NCI-H1105 treated with DMSO at 0.1 percent for 48 hours (cell line): ENCODE results near the gene ASB7.
A peak's percentile ranks its signal among the peaks of the same experiment; 100 is the strongest.

ENCODE experiments used
- DNase-seq: peaks from one replicate; lab custom pipeline; 2025; lab: John Stamatoyannopoulos, UW

The ASB7 gene

DNA sequence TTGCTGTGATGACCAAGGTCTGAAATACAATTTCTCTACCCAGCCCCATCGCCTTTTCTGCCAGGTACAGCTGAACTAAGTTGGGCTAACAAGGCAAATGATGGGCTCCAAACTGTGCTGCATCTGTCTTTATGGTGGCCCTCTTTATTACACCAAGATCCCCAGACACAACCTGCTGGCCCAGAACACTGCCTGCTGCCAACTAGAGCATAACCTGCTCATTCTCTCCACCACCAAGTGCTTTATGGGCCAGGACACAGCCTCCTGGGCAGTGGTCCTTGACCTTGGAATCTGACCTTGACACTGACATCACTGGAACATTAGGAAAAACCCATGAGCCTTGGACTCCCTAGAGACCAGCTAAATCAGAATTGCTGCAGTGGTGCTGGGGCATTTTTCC lies 3.7 kb upstream of the ASB7 start:
- DNase-seq = no peak

DNA sequence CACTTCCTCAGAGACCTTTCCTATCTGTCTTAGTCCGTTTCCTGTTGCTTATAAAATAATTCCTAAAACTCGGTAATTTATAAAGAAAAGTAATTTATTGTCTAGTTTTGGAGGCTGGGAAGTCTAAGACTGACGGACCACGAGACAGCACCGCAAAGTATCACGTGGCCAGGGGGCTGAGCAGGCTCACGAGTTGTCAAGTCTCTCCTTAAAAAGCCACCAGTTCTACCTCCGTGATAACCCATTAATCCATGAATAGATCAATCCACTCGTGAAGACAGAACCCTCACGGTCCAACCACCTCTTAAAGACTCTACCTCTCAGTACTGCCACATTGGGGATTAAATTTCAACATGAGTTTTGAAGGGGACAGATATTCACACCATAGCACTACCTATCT lies 1.2 kb upstream of the ASB7 start:
- no peak for DNase-seq

DNA sequence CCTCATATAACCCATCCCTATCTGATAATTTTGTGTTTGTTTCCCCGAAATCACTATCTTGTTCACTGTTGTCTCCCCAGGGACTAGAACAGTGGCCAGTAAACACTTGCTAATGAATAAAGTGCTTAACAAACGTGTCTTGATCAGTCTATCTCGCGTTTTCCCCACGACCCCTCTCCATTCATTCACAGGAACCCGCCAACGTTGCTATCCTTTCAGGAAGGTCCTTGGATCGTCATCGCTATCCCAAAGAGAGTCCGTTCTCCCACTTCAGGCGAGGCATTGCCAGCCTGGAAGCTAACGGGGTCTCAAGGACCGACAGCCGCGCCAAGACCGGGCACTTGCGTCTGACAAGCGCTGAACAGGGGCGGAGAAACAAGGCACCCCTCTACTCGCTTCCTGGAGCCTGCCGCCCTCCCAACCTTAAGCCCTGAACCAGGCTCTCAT lies 749 bp upstream of the ASB7 start:
- no peak for DNase-seq

DNA sequence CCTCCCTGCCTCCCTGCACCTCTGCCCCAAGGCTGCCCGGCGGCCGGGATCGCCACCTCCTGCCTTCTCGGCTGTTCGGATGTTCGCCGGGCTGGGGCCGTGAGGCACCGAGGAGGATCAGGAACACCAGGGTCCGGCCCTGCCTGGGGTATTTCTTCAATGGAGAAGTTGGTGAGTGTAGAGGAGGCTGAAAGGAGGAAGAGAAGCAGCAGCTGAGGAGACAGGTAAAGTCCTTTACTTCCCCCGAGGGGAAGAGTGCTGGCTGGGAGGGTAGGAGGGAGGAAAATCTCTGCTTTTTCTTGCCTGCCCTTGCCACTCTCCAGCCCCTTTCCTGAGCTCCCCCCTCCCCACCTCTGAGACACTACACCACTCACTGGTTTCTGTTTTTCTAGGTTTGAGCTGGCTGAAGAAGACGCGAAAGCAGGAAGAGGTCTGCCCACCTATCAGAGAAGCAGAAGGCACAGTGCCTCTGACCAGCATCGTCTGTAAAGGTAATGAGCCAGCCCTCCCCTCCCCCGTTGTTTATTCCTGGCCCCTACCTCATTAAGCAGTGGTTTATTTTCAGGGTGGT lies 519 bp downstream of the ASB7 start:
- DNase-seq = no peak

DNA sequence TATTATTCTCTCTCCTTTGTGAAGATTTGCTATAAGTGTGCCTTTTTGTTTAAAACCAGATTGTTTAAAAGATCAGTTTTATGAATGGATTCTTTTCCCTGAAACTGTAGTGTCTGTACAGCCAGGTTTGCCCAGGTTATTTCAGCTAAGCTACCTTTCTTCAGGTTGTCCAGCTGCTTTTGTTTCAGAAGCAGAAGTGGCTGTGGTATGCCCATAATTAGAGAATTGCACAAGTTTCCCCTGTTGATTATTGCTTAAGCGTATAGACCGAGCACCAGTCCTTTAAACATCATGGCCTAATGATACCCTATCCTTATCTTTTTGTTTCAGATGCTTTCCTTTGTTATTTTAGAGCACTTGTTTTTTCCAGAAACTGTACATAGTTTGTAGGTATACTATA lies 10.2 kb downstream of the ASB7 start:
- no peak for DNase-seq

DNA sequence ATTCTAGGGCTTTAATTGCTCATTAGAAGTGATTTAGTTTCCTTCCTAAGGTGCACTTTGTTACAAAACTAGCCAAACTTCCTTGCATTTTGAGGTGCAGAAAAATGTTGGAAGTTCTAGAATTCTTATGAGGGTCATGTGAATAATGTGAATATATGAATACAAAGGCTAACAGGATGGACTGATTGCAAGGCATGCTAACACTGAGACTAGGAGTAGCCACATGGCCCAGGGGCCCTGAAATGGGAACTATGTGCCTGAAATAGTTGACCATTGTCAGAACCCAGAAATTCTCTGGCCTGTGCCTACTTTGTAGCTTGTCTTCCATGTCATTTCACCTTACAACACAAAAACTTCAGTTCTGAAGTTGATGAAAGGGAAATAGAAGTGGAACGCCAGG lies 10.8 kb downstream of the ASB7 start:
- DNase-seq = no peak

DNA sequence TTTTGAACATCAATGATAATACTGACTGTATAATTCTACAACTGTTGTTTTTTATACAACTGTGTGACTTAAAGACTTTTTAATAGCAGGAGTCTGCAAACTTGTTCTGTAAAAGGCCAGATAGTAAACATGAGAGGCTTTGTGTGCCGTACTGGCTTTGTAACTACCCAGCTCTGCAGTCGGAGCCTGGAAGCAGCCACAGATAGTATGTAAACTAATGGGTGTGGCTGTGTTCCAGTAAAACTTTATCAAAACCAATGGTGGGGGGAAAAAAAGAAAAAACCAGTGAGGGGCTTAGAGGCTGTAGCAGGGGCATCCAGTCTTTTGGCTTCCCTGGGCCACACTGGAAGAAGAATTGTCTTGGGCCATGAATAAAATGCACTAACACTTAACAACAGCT lies 11.9 kb downstream of the ASB7 start:
- no peak for DNase-seq

DNA sequence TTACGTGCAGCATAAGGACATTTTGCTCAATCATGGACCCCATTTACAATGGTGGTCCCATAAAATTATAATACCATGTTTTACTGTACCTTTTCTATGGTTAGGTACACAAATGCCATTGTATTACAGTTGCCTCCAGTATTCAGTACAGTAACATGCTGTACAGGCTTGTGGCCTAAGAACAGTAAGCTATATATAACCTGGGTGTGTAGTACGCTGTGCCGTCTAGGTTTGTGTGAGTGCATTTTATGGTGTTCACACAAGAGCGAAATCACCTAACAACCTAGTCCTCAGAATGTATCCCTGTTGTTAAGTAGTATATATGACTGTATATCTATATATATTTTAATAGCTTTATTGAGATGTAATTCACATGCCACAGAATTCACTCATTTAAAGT lies 12.5 kb downstream of the ASB7 start:
- DNase-seq = no peak

DNA sequence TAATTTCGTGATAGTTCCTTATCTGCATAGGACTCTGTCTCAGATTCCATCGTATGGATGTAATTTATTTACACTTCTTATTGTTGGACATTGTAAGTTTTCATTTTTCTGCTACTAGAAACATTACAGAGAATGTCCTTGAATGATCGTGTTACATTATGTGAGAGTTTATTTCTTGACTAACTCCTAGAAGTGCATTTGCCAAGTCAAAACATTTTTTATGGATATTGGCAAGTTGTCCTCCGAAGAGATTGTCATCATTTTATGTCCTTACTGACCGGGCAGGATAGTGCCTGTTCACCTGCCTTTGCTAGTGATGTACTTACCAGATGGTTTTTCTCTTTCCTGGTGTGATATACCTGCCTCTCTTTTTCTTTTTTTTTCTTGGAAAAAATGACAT lies 13.4 kb downstream of the ASB7 start:
- DNase-seq = no peak

DNA sequence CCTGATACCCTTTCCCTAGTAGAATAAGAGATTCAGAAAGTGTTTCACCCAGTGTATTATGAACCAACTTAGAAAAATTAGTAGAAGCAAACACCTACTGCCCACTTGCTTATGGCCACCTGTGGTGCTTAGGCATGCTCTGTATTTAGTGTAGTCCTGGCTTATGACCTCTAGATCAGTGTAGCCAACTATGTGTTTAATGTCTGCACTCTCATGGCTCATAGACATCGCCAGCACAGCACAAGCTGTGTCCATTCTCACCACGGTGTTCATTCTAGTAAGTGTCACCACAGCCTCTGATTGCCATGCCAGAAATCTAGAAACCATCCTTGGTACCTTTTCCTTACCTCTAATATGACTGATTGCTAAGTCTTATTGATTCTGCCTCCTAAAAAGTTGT lies 14.3 kb downstream of the ASB7 start:
- no peak for DNase-seq

DNA sequence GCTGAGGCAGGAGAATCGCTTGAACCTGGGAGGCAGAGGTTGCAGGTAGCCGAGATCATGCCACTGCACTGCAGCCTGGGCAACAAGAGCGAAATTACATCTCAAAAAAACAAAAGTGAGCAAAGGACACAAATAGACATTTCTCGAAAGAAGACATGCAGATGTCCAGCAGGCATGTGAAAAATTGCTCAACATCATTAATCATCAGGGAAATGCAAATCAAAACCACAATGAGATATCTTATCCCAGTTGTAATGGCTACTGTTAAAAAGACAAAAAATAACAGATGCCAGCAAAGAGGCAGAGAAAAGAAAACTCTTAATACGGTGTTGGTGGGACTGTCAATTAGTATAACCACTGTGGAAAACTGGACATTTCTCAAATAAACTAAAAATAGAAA lies 20.9 kb downstream of the ASB7 start:
- no peak for DNase-seq

DNA sequence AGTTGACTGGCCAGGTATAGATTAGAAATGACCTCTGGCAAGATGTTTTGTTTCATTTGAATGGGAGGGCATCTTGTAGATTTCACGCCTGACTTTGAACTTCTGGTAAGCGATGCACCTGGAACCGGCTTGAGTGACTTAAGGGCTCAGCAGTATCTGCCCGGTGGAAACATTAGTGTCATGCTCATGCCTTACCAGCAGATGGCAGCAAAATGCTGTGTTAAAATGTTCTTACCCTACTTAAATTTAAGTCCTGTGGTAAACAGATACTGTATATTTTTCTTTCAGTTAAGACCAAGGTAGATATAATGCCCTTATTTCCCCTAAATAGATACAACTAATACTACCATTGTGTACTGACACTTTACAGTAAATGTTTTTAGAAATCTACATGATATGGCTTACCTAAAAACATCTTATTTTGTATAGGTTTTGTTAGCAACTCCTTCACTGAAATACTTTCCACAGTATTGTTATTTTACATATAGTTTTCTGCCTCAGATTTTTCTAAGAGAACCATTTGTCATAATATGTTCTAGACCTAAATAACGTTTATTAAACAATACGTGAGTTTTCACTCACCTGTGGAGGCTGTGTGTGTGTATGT lies 25.5 kb downstream of the ASB7 start:
- DNase-seq = peak; percentile 82

DNA sequence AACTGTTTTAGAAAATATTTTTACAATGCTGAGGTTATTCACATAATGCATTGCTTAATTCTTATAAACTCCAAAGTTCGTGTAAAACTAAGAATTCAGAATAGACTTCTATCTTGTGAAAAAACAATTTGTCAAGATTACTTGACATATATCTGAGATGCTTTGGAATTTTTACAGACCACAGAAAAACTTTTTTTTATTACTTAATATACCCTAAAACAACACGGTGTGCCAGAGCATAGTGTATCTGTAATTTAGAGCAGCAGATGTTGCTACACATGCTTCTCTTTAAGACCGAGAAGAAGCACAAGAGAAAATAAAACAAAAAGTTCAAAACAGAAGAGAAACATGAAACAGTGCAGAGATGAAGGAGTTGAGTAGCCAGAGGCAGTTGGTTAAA lies 26.4 kb downstream of the ASB7 start:
- no peak for DNase-seq

DNA sequence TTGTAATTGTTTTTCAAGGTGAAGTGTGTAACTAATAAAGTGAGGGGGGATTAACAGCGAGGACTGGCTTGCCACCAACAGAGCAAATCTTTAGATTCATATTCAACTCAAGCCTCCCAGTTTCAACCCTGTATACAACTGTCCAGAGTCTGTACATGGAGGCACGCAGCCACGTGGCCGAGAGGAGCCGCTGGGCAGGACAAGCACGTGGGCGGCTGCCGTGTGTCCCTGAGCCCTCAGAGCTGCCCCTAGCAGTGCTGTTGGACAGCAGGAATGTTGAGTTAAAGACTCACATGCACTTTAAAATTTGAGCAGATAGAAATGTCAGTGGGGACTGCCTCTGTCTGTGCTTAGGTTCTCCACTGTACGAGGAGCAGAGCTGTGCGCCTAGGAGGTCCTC lies 29.4 kb downstream of the ASB7 start:
- no peak for DNase-seq

DNA sequence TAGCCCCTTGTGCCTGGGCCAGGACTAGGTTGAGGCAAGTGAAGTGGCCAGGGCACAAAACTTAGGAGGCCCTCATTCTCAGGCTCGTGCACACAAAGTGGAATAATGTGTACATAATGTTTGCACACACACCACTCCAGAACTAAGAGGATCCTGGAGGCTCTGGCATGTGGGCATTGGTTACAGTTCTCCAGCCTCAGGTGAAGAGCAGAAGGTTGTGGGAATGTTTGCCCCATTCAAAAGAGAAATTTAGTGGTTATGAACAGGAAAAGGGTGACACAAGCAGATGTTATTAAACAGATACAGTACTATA lies 31.3 kb downstream of the ASB7 start:
- DNase-seq = no peak

DNA sequence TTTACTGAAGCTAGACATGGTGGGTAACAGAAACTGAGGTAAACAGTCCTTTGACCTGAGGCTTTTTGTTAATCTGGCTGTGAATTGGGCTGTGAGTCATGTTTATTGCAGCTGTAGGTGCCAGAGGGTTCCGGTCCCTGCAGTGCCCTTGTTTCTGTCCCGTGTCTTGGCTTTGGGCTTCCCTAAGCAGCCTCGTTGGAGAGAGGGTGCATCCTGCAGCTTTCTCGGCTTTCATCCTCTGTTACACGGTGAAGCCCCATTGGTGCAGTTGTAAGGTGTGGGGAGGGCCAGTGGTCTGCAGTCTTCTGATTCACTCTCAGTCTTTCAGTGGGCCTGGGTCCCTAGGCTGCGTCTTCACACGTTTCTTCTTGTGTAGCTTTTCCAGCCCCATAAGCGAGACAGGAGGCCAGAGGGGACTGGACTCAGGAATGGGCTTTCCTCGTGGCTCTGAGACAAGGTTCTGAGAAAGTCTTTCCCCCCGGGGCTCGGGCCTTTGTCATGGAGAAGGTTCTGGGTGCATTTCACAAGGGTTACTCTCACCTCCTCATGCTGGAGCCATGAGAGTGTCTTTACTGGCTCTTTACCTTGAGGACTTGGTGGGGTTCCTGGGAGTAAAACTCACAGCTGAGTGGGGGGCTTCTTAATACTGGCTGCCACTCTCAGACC lies 33.1 kb downstream of the ASB7 start:
- DNase-seq = no peak

DNA sequence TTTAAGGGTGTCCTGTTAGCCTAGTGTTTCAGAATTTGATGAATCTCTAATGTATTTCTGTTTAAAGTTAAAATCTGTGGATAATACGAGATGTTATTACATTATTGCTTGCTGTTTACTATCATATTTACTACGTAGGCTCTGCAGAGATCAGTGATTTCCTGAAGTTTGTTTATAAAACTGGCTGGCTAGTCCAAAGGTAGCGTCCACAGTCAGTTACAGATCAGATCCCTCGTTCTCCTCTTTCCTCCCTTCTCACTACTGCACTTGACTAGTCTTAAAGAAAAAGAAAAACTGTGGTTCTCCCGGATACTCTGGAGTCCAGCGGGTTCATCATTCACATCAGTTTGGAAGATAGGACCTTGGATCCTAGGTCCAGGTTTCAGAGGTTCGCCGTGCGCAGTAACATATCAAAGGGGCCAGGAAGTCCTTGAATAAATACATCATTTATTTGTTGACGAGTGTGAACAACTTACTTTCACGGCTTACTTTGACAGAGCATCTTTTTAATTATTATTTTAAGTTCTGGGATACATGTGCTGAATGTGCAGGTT lies 35.9 kb downstream of the ASB7 start:
- DNase-seq = no peak

DNA sequence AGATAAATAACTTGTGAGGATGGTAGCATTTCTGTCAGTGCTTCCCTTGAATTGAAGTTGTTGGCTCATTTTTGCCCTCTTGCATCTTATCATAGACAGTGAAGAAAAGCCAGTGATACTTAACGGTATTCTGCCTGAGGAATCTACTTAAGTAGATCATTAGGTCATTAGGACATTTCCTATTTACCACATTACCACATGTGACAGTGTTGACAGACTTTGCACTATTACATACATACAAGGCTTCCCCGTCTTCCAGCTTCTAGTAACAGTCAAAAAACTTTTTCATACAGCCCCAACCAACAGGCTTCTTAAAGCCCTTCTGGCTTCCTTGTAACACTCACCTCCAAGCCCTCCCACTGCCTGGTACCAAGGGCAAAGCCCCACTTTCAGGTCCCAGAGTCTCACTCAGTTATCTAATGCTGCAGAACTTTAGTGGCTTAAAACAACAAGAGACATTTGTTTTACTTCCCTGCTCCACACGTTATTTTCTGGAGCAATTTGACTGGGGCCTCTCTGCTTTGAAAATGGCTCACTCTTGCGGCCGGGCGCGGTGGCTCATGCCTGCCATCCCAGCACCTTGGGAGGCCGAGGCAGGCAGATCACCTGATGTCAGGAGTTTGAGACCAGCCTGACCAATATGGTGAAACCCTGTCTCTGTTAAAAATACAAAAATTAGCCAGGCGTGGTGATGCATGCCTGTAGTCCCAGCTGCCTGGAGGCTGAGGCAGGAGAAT lies 40.0 kb downstream of the ASB7 start:
- DNase-seq = no peak

DNA sequence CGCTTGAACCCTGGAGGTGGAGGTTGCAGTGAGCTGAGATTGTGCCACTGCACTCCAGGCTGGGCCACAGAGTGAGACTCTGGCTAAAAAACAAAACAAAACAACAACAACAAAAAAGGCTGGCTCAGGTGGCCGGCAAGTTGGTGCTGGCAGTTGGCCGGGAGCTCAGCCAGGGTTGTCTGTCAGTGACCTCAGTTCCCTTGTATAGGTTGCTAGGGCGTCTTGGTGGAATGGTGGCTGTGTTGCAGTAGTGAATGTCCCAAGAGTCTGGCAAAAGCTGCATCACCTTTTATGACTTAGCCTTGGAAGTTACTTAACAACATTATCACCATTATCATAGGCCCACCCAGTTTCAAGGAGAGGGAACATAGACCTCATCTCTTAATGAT lies 40.6 kb downstream of the ASB7 start:
- DNase-seq = no peak

DNA sequence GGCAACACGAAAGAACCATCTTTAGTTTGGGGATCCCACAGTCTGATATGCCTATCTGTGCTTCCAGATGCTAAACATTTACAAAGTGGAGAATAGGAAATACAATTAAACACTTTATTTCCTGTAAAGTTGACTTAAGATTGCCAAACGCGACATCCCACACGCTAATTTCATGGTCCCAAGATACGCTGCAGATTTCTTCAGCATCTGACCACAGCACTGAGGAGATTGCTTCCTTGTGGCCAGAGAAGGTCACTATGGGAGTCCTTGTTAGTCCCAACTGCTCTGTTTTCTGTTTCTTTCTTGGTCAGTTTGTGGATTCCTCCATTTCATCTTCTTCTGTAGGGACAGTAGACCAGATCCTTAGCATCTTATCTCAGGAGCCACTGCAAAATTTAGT lies 43.3 kb downstream of the ASB7 start:
- DNase-seq = no peak

DNA sequence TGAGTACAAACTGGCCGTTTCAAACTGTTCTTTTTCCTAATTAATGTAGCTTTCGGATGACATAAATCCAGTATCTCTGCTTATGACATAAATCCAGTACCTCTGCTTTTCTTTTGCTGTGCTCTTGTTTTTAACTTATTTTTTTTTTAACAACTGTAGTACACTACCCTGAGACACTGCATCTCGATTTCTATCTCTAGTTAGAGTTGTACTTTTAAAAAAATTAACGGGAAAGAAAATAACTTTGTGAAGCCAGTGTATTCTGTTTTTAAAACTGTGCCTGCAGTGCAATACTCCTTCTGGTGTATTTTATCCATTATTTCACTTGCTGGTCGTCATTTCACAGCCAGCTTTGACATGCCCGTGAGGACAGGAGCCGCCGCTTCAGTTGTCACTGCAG lies 46.6 kb downstream of the ASB7 start:
- no peak for DNase-seq

DNA sequence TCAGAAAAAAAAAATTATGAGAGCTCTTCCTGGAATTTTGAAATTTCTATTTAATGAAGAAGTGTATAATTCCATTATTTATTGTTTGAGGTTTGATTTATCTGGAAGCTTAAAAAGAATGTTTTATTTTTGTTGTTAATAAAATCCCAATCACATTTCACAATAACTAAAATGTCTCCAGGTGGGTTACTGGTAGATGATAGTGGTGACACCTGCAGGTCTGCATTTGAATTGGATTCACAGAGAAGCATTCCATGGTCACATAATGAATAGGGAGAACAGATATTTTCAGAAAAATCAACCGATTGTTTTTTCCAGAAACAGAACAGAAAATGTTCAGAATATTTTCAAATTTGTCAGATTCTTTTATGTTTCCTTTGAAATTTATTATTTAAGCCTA lies 48.3 kb downstream of the ASB7 start:
- DNase-seq = peak; percentile 4

DNA sequence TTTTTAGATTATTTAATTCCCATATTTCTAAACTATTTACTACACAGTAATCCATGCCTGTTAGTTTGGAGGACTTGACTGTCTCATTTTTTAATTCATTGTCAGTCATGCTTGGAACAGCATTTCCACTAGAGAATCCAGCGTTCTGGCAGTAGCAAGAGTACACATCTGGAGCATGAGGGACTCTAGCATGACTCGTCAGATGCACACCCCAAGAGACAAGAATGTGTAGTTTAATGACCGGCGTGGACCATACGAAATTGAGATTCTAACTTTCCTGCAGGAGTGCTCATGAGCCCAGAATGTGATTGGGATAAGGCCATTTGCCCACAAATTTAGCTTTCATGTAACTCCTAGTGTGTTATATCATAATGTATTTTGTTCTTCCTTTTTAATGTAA lies 48.9 kb downstream of the ASB7 start:
- DNase-seq = no peak
